ENCODE measurements around the gene ZNF618. TPM values are rescaled to one million over a fixed set of nuclear protein-coding genes. Genes with fewer than 3 reads are reported as not detected.
A peak's percentile ranks its signal among the peaks of the same experiment; 100 is the strongest.

ZNF618 gene
- total RNA-seq, 1 donor from 2014 or later, result 10.2 TPM

- Histone ChIP-seq H3K4me3 (no peak overlapping the region), H3K4me1 (peaks cover 11% of the 10 kb centered on the region), H3K27me3 (ENCODE audit: low read depth) (no peaks in the 10 kb centered on the region), H3K36me3 (no peaks in the 10 kb centered on the region), H3K27ac (no peak overlapping the region), H3K9me3 (peaks cover 6% of the 10 kb centered on the region)
- ATAC-seq (no peak), DNase-seq (no peak)
- intact Hi-C loops (cut with DNase I), result no loop called here
- no peak for TF ChIP-seq CTCF (IDR thresholded peaks at IDR 0.05)
These were observed 93.2 kb downstream of the ZNF618 start for GRCh38 chr9:113969343-113969742.

- ATAC-seq, result peak in 1 of 2 donors; percentile 50
- Histone ChIP-seq H3K27ac (no peak overlapping the region), H3K36me3 (no peaks in the 10 kb centered on the region), H3K4me3 (no peak overlapping the region), H3K4me1 (peaks cover 11% of the 10 kb centered on the region), H3K27me3 (ENCODE audit: low read depth) (no peaks in the 10 kb centered on the region), H3K9me3 (peaks cover 6% of the 10 kb centered on the region)
- DNase-seq, result no peak
- intact Hi-C loops (cut with DNase I), result no loop called here
- no peak for TF ChIP-seq CTCF (IDR thresholded peaks at IDR 0.05)
These were observed 97.1 kb downstream of the ZNF618 start for GRCh38 chr9:113973226-113973625.

- TF ChIP-seq CTCF (IDR thresholded peaks at IDR 0.05), result no peak
- Histone ChIP-seq H3K27me3 (ENCODE audit: low read depth) (no peaks in the 10 kb centered on the region), H3K9me3 (peaks cover 6% of the 10 kb centered on the region), H3K36me3 (no peaks in the 10 kb centered on the region), H3K27ac (no peak overlapping the region), H3K4me1 (peaks cover 11% of the 10 kb centered on the region), H3K4me3 (no peak overlapping the region)
- DNase-seq (no peak), ATAC-seq (peak; percentile 75 to 89)
- intact Hi-C loops (cut with DNase I), result no loop called here
These were observed 97.9 kb downstream of the ZNF618 start for GRCh38 chr9:113973963-113974413.

- H3K36me3 ChIP-seq, result no peaks in the 10 kb centered on the region
- DNase-seq (no peak), ATAC-seq (no peak)
- intact Hi-C loops (cut with DNase I), result no loop called here
- no peak overlapping the region for H3K27ac ChIP-seq
- H3K9me3 ChIP-seq, result no peaks in the 10 kb centered on the region
- no peak overlapping the region for H3K4me3 ChIP-seq
- no peaks in the 10 kb centered on the region for H3K27me3 ChIP-seq (ENCODE audit: low read depth)
- peaks cover 11% of the 10 kb centered on the region for H3K4me1 ChIP-seq
- no peak for TF ChIP-seq CTCF (IDR thresholded peaks at IDR 0.05)
These were observed 100.8 kb downstream of the ZNF618 start for GRCh38 chr9:113976915-113977314.

- no peak for TF ChIP-seq CTCF (IDR thresholded peaks at IDR 0.05)
- Histone ChIP-seq H3K27me3 (ENCODE audit: low read depth) (no peaks in the 10 kb centered on the region), H3K27ac (no peak overlapping the region), H3K4me1 (no peaks in the 10 kb centered on the region), H3K9me3 (no peaks in the 10 kb centered on the region), H3K4me3 (no peak overlapping the region), H3K36me3 (no peaks in the 10 kb centered on the region)
- DNase-seq, result no peak
- intact Hi-C loops (cut with DNase I), result no loop called here
- ATAC-seq, result no peak
These were observed 102.7 kb downstream of the ZNF618 start for GRCh38 chr9:113978725-113979342.

Measured in lower lobe of right lung (tissue), 2 donors.